Measurements from ENCODE around the gene FAM161A.
"Not testable (repeated sequence)": the region's sequence is repeated elsewhere in the genome, so short reads cannot be mapped to it uniquely, and the experiment has no call there.

- not testable (repeated sequence) for TF ChIP-seq CTCF (IDR thresholded peaks at IDR 0.05 in 4 of 5, conservative IDR thresholded peaks at IDR 0.05 in 1 of 5); POLR2A (IDR thresholded peaks at IDR 0.05)
Observed at GRCh38 chr2:61810203-61810602, 43.7 kb downstream of the FAM161A start.
